K562 (cell line): ENCODE results near the gene POU2F1. TPM values are rescaled to one million over a fixed set of nuclear protein-coding genes. Genes with fewer than 3 reads are reported as not detected.

Experiments used
- AFF1 ChIP-seq, 2 experiments: fragments of 450-650 bp; IDR thresholded peaks; 2 replicates each; pipeline ENCODE4 v1.6.1; 2018; ENCODE audit warnings: mild to moderate bottlenecking in 2 of 2, low read depth in 1 of 2; ENCODE audit not compliant: partially characterized antibody in 2 of 2
- COPS2 ChIP-seq: fragments of 450-650 bp; conservative IDR thresholded peaks from 2 replicates; pipeline ENCODE4 v1.6.1; 2016; ENCODE audit warnings: mild to moderate bottlenecking, moderate library complexity
- CREB3L1 ChIP-seq: fragments of 450-650 bp; IDR thresholded peaks from 2 replicates; pipeline ENCODE4 v1.6.1; 2014; ENCODE audit warnings: low read depth, mild to moderate bottlenecking, moderate library complexity, borderline replicate concordance
- ELF2 ChIP-seq: fragments of 250-450 bp; sonication (Bioruptor Pico); IDR thresholded peaks from 2 replicates; pipeline ENCODE4 v1.5.0; 2021; ENCODE audit warnings: mild to moderate bottlenecking
- FOXA3 ChIP-seq, 2 experiments: fragments of 450-650 bp in 1 of 2; sonication (generic) in 1 of 2; formaldehyde crosslinking; IDR thresholded peaks in 1 of 2; conservative IDR thresholded peaks in 1 of 2; 2 replicates each; pipeline versions ENCODE4 v1.4.0 to v1.8.0; 2020 to 2022; ENCODE audit warnings: mild to moderate bottlenecking in 2 of 2, missing genetic modification reagents in 1 of 2
- HDAC2 ChIP-seq: fragments of 450-650 bp; IDR thresholded peaks from 2 replicates; pipeline ENCODE4 v1.6.1; 2016; ENCODE audit warnings: mild to moderate bottlenecking
- MEIS2 ChIP-seq: fragments of 450-650 bp; IDR thresholded peaks from 2 replicates; pipeline ENCODE4 v1.6.1; 2014; ENCODE audit warnings: mild to moderate bottlenecking; ENCODE audit not compliant: partially characterized antibody
- RAD21 ChIP-seq, 2 experiments: fragments of 250-450 bp in 1 of 2; fragments of 450-650 bp in 1 of 2; sonication (Bioruptor Pico) in 1 of 2; formaldehyde crosslinking in 1 of 2; IDR thresholded peaks in 1 of 2; conservative IDR thresholded peaks in 1 of 2; 2 replicates each; pipeline versions ENCODE4 v1.4.0 to v1.8.0; 2020 to 2022; ENCODE audit warnings: mild to moderate bottlenecking in 2 of 2, moderate library complexity in 1 of 2
- RBFOX2 ChIP-seq: fragments of 200-400 bp; formaldehyde crosslinking; IDR thresholded peaks from 2 replicates; pipeline ENCODE4 v1.6.1; 2017; ENCODE audit warnings: low read depth, mild to moderate bottlenecking, low read length, moderate library complexity
- SAP30 ChIP-seq: fragments of 200-600 bp; sonication (generic); IDR thresholded peaks from 2 replicates; pipeline ENCODE4 v1.6.1; 2012; ENCODE audit warnings: borderline replicate concordance, low read depth, mild to moderate bottlenecking, moderate library complexity, low read length, control low read depth, inconsistent platforms; ENCODE audit not compliant: insufficient read depth, poor library complexity, severe bottlenecking
- TBL1XR1 ChIP-seq, 2 experiments: IDR thresholded peaks; 2 replicates each; pipeline ENCODE4 v1.6.1; 2012; ENCODE audit warnings: improper control_type of control experiment in 2 of 2, low read length in 2 of 2, mild to moderate bottlenecking in 1 of 2
- VEZF1 ChIP-seq: fragments of 200-800 bp; sonication (Bioruptor generic); IDR thresholded peaks from 2 replicates; pipeline ENCODE4 v1.6.1; 2017; ENCODE audit warnings: missing genetic modification characterization, missing compliant biosample characterization
- ZBTB7A ChIP-seq: IDR thresholded peaks from 2 replicates; pipeline ENCODE4 v1.6.1; 2011; ENCODE audit warnings: low read depth, mild to moderate bottlenecking, low read length, moderate library complexity, borderline replicate concordance; ENCODE audit not compliant: control insufficient read depth
- ZKSCAN3 ChIP-seq: fragments of 250-450 bp; sonication (Bioruptor Pico); IDR thresholded peaks from 2 replicates; pipeline ENCODE4 v1.4.0; 2020
- ZNF174 ChIP-seq: fragments of 250-450 bp; sonication (Bioruptor Pico); IDR thresholded peaks from 2 replicates; pipeline ENCODE4 v1.4.0; 2020; ENCODE audit warnings: mild to moderate bottlenecking
- polyA plus RNA-seq, 8 experiments: library from polyadenylated mRNA; depleted of rRNA in 4 of 8; stranded (reverse) in 5 of 8; unstranded in 3 of 8; fragments of >200 nt; fragmentation: Nextera tagmentation in 2 of 8; fragmentation: Illumina TruSeq in 1 of 8; extraction: Ambion mirVana in 2 of 8; extraction: Trizol in 1 of 8; gene quantifications; 2 replicates each; pipeline versions ENCODE4 v1.2.1 to v1.2.3, GENCODE V29; 2011 to 2014; ENCODE audit warnings: inconsistent platforms in 1 of 8, missing spikeins in 1 of 8
- total RNA-seq, 7 experiments: library from RNA; depleted of rRNA in 6 of 7; stranded (reverse); fragments of >200 nt in 6 of 7; fragmentation: Illumina TruSeq in 2 of 7; extraction: Trizol in 2 of 7; gene quantifications; 2 replicates each; pipeline versions ENCODE4 v1.2.1 to v1.2.3, GENCODE V29; 2011 to 2021; ENCODE audit warnings: low replicate concordance in 1 of 7
- TF ChIP-seq, protein P1 (sequence below): fragments of 450-650 bp; formaldehyde crosslinking; conservative IDR thresholded peaks from 2 replicates; pipeline ENCODE4 v1.4.0; 2022; ENCODE audit warnings: mild to moderate bottlenecking, missing genetic modification characterization

The POU2F1 gene
- total and polyA plus RNA-seq, 9 of the 15 experiments (the other 6 are each of a cell fraction or from before 2014, with no cell fraction given), result 2.6 to 22.3 (median 8.8) TPM

DNA sequence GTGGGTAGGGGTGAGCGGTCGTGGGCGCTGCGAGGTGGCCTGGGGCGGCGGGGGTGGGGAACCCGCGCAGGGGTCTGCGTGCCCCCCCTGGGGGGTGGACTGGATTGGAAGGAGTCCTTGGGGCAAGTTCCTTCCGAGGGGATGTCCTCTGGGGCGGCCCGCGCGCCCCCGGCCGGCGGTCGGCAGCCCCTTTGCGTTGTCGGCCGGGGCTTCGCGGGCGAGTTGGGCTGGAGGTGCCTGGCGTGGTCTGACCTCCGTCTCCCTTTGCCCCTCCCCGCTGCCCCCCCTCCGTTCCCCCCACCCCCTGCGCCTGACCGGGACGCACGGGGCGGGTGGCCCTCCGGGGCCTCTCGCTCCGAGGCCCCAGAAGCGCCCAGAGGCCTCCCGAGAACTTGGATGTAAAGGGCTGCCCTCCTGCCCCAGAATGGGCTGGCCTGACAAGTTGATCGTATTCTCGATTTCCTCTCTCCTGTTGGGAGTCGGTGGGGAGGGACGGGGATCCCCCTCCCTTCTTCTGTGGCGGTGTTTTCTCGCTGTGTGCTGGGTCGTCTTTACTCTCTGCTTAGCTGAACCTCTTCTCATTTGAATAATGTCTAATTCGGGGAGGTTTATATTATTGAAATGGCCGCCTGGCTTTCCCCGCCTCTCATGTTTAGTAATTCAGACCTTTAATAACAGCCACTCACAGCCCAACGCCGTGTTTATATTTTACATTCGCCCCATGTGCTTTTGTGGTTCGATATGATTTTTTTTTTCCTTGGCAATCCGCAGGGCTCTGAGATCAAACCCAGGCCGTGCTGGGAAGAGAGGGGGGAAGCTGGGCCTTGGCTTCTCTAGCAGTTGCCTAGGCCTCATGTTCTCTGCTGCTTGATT lies 1.3 kb downstream of the POU2F1 start (continued):
- TF ChIP-seq, protein P1, sequence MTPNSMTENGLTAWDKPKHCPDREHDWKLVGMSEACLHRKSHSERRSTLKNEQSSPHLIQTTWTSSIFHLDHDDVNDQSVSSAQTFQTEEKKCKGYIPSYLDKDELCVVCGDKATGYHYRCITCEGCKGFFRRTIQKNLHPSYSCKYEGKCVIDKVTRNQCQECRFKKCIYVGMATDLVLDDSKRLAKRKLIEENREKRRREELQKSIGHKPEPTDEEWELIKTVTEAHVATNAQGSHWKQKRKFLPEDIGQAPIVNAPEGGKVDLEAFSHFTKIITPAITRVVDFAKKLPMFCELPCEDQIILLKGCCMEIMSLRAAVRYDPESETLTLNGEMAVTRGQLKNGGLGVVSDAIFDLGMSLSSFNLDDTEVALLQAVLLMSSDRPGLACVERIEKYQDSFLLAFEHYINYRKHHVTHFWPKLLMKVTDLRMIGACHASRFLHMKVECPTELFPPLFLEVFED (CRISPR knock-in tag), result no peak
- TF ChIP-seq COPS2 (no peak), SAP30 (peak; percentile 77), CREB3L1 (no peak), ZKSCAN3 (CRISPR knock-in tag) (no peak), ZBTB7A (peak; percentile 96), HDAC2 (peak; percentile 65; the same call in 1 of the 2 replicates), TBL1XR1 (IDR thresholded peaks at IDR 0.05; ENCODE audit: low read length in 2 of 2) (no peak), FOXA3 (CRISPR knock-in tag; conservative IDR thresholded peaks at IDR 0.05 in 1 of 2, IDR thresholded peaks at IDR 0.05 in 1 of 2) (0 out of 4 replicates have a peak, but pooled peaks of 1 of the 2 experiments have one; percentile 59), AFF1 (IDR thresholded peaks at IDR 0.05; ENCODE audit: low read depth in 1 of 2, partially characterized antibody in 2 of 2) (peak in 1 of 2 experiments; percentile 60), ELF2 (CRISPR knock-in tag) (no peak), RAD21 (CRISPR knock-in tag; conservative IDR thresholded peaks at IDR 0.05 in 1 of 2, IDR thresholded peaks at IDR 0.05 in 1 of 2) (0 out of 4 replicates have a peak, but pooled peaks of 1 of the 2 experiments have one; percentile 5), RBFOX2 (peak; percentile 62), VEZF1 (CRISPR knock-in tag) (peak; percentile 98), MEIS2 (peak; percentile 39), ZNF174 (no peak)
- TF ChIP-seq, all 486 proteins: peak for 69
